HL-60 (cell line): ENCODE measurements around the gene SERPINB11.

Experiments used
- CTCF ChIP-seq: IDR thresholded peaks from one replicate; pipeline ENCODE4 v1.5.1; 2011; ENCODE audit warnings: low read length, control low read depth, inconsistent platforms; ENCODE audit not compliant: insufficient read depth
- GABPA ChIP-seq: IDR thresholded peaks from 2 replicates; pipeline ENCODE4 v1.6.1; 2012; ENCODE audit warnings: low read depth

GRCh38 chr18:63757541-63757940, 54.8 kb downstream of the SERPINB11 start:
- no peak for TF ChIP-seq CTCF
- TF ChIP-seq GABPA: no peak
